AG10803 (cell line): ENCODE results near the gene TMEM161B.
"Not testable (repeated sequence)": the region's sequence is repeated elsewhere in the genome, so short reads cannot be mapped to it uniquely, and the experiment has no call there.

Experiments used
- DNase-seq: peaks from one replicate; pipeline ENCODE4 v3.0.0; 2010; ENCODE audit warnings: low read depth
- H3K4me3 ChIP-seq: 2 replicates; pipeline ENCODE4 v1.5.1; 2011; ENCODE audit warnings: mild to moderate bottlenecking, low read length, control low read depth
- TF ChIP-seq, protein P1 (sequence below): conservative IDR thresholded peaks from 2 replicates; pipeline ENCODE4 v1.5.1; 2011; ENCODE audit warnings: mild to moderate bottlenecking, low read length, control low read depth, inconsistent platforms

Gene TMEM161B

DNA sequence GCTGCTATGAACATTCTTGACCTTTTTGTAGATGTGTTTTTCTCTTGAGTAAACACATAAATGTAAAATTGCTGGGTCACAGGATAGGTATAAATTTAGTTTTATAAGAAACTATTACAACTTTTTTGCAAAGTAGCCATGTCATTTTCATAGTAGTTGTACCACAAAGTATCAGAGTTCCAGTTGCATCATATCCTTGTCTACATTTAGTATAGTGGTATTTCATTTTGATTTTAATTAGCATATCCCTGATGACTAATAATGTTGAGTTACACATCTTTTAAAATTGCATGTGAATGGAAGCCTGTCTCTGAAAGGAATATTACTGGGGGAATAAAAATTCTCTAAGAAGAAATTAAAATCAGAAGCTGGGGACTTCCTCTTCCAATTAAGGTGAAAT is 85.4 kb downstream of the TMEM161B start:
- no peak overlapping the region for H3K4me3 ChIP-seq
- no peak for DNase-seq
- TF ChIP-seq, protein P1, sequence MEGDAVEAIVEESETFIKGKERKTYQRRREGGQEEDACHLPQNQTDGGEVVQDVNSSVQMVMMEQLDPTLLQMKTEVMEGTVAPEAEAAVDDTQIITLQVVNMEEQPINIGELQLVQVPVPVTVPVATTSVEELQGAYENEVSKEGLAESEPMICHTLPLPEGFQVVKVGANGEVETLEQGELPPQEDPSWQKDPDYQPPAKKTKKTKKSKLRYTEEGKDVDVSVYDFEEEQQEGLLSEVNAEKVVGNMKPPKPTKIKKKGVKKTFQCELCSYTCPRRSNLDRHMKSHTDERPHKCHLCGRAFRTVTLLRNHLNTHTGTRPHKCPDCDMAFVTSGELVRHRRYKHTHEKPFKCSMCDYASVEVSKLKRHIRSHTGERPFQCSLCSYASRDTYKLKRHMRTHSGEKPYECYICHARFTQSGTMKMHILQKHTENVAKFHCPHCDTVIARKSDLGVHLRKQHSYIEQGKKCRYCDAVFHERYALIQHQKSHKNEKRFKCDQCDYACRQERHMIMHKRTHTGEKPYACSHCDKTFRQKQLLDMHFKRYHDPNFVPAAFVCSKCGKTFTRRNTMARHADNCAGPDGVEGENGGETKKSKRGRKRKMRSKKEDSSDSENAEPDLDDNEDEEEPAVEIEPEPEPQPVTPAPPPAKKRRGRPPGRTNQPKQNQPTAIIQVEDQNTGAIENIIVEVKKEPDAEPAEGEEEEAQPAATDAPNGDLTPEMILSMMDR: no peak

- not testable (repeated sequence) for DNase-seq
Observed at GRCh38 chr5:88177486-88177885, 91.2 kb downstream of the TMEM161B start.

DNA sequence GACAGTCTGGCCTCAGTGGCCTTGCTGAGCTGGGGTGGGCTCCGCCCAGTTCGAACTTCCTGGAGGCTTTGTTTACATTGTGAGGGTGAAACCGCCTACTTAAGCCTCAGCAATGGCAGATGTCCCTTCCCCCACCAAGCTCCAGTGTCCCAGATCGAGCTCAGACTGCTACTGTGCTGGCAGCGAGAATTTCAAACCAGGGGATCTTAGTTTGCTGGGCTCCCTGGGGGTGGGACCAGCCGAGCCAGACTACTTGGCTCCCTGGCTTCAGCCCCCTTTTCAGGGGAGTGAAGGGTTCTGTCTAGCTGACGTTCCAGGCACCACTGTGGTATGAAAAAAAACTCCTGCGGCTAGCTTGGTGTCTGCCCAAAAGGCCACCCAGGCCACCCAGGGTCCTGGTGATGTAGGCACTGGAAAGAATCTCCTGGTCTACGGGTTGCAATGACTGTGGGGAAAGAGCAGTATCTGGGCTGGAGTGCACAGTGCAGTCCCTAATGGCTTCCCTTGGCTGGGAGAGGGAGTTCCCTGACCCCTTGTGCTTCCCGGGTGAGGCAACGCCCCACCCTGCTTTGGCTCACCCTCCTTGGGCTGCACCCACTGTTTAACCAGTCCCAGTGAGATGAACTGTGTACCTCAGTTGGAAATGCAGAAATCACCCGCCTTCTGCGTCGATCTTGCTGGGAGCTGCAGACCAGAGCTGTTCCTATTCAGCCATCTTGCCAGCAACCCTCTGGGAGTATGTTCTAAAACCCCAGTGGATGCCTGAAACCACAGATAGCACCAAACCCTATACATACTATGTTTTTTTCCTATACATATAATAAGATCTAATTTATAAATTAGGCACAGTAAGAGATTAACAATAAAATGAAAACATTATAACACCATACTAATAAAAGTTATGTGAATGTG is 95.5 kb downstream of the TMEM161B start:
- H3K4me3 ChIP-seq: no peak overlapping the region
- TF ChIP-seq, protein P1: no peak
- DNase-seq: no peak

More at GRCh38 chr5:88177486-88177885, 91.2 kb downstream of the TMEM161B start:
- H3K4me3 ChIP-seq: not testable (repeated sequence)

DNA sequence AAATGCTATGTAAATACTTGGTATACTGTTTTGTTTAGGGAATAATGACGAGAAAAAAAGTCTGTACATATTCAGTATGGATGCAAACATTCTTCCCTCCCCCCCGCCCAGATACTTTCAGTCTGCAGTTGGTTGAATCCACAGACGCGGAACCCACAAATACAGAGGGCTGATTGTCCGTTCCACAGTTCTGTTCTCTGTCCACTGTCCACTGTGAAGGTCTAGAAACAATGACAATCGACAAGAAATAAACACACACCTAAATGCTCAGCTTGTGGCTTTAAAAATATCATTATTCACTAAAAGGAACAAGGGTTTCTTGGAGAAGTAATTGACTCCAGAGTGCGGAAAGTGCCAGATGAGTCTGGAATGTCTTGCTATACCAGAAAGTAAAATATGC is 109.1 kb downstream of the TMEM161B start:
- TF ChIP-seq, protein P1: no peak

DNA sequence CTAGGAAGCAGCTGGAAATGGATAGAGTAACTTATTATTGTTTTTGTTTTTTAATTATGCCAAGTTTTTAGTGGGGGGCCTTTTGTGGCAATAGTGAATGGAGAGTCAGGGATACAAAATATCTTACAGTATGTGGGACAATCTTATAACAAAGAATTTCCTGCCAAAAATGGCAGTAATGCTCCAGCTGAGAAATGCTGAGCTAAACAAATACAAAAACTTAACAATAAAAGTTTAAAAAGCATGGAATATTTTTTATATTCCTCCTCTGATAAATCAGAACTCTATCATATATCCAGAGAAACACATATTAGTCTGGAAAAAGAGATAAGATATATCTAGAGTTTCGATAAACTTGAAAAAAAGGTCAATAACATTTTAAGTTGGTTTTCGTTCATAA is 110.6 kb downstream of the TMEM161B start:
- no peak for DNase-seq
- TF ChIP-seq, protein P1: no peak
- H3K4me3 ChIP-seq: no peak overlapping the region

More for the DNA sequence above, 109.1 kb downstream of the TMEM161B start:
- H3K4me3 ChIP-seq: no peak overlapping the region
- DNase-seq: no peak

DNA sequence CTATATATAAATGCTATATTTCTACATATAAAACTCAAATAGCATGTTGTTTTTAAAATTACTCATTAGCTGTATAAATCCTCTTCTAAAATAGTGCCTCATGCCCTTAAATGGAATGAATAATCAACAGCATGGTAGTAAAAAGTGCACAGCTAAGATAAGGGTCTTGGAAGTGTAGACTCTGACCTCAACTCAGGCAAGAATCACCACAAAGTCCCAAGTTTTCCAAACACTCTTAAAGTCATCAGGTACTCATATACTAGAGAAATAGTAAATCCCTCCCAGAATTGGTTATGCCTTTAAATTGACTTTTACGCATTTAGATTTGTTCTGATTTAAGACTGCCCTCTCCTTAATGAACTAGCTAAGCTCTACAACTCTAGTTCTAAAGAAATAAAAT is 113.8 kb downstream of the TMEM161B start:
- TF ChIP-seq, protein P1: no peak
- DNase-seq: no peak
- H3K4me3 ChIP-seq: no peak overlapping the region

DNA sequence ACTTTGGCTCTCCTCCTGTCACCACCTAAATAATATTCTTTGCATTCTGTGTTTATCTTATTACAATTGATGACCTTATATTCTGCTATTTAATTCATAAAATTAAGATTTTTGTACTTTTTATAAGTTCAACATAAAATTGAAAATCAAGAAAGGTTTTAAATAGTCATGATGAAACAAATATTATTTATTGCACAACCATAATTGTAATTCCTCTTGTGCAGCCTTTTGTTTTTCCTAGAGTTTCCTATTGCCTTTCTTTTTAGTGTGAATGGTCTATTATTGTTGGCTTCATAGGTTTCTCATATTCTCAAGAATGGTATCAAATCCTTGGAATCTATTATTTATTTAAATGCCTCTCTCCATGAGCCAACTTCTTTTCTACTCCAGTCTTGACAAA is 117.9 kb downstream of the TMEM161B start:
- TF ChIP-seq, protein P1: no peak
- DNase-seq: no peak
- H3K4me3 ChIP-seq: no peak overlapping the region
